Head of caudate nucleus (tissue), 42 donors: ENCODE data around the gene AK5.
"Not testable (repeated sequence)": the region's sequence is repeated elsewhere in the genome, so short reads cannot be mapped to it uniquely, and the experiment has no call there.

Experiments used
- DNase-seq, 42 donors: peaks; one replicate each; pipeline versions ENCODE4 v3.0.0 to v3.0.0-alpha.2; 2020 to 2021; ENCODE audit warnings: mixed read lengths in 7 of 42
- intact Hi-C: fragments of 100-400 bp; cut with DNase I; formaldehyde crosslinking; loops from one replicate; pipeline ENCODE4 v1.15.0; 2022

The AK5 gene

GRCh38 chr1:77468257-77468948 is 186.6 kb downstream of the AK5 start:
- intact Hi-C loops: no loop called here
- no peak for DNase-seq

DNA sequence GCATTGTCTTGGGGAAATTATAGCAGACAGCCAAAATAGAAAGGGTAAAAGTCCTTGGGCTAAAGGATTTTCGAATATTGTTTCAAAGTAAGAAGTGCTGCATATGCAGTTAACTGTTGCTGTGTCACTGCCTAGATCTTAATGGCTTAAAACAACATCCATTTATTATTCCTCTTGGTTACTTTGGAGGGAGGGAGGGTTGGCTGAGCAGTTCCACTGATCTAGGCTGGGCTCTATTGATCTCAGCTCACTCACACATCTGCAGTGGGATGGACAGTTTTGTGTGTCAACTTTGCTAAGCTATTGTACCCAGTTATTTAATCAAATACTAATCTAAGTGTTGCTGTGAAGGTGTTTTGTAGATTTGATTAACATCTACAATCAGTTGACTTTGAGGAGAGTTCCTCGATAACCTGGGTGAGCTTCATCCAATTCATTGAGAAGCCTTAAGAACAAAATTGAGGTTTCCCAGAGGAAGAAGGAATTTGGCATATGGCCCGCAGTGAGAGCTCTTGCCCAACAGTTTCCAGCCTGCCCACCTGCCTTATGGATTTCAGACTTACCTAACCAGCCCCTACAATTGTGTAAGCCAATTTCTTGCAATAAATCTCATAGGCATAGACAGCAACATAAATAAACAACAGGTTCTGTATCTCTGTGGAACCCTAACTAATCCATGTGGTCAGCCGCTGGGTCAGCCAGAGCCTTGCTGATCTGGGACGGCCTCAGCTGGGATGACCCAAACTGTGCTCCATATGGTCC is 187.3 kb downstream of the AK5 start:
- DNase-seq: no peak
- intact Hi-C loops: no loop called here

- DNase-seq: no peak
- intact Hi-C loops: no loop called here
Measured at GRCh38 chr1:77471691-77472090, 189.9 kb downstream of the AK5 start.

DNA sequence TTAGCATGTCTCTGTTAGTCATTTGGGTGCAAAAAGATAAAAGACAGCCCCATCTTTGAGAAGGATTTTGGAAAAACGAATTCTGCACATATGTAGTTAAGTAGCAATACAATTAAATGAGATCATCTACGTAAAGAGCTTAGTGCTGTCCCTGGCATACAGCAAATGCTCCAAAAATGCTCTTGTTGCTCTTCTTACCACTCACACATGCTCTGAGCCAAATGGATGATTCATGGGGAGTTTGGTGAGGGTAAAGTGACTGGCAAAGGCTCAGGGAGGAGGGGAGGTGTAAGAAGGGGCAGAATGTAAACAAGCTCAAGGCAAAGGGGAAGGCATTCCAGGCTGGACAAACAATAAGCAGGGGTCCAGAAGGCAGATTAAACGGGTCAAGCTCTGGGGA is 191.9 kb downstream of the AK5 start:
- peak in 1 of 42 donors; percentile 27 for DNase-seq

GRCh38 chr1:77475641-77476040 is 193.8 kb downstream of the AK5 start:
- no peak for DNase-seq
- intact Hi-C loops: no loop called here

More for the DNA sequence above, 191.9 kb downstream of the AK5 start:
- intact Hi-C loops: no loop called here

- intact Hi-C loops: no loop called here
- DNase-seq: no peak
Measured at GRCh38 chr1:77476475-77476874, 194.7 kb downstream of the AK5 start.

DNA sequence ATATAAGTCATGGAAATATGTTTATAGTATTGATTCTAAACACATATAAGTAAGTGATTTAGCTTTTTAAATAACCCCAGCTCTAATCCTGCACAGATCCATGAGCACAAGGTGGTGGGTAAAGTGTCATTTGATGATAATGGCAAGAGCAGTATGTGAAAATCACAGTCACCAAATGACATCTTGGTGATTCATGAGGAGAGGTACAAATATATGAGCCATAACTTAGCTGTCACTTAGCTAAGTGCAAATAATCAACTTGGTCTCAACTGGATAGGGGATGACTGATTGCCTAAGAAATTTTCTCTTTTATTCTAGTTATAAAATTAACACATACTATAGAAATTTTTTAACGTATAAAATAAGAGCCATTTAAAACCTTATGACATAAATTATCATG is 202.5 kb downstream of the AK5 start:
- intact Hi-C loops: no loop called here
- DNase-seq: no peak

DNA sequence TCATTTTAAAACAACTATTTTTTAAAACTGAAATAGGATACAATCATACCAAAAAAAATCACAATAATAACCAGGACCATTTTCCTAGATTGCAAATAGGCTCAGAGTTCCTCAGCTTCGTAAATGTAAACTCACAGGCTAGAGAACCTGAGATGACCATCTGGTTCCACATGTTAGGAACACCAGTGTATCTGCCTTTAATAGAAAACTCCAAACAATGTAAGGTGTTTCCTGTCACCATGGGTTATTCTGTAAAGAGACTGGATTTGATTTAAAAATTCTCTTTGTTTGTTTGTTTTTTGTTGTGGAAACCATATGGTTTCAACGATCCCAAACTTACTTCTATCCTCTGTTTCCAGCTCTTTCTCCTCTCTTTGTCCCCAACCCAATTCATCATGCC is 203.1 kb downstream of the AK5 start:
- DNase-seq: no peak
- intact Hi-C loops: no loop called here

DNA sequence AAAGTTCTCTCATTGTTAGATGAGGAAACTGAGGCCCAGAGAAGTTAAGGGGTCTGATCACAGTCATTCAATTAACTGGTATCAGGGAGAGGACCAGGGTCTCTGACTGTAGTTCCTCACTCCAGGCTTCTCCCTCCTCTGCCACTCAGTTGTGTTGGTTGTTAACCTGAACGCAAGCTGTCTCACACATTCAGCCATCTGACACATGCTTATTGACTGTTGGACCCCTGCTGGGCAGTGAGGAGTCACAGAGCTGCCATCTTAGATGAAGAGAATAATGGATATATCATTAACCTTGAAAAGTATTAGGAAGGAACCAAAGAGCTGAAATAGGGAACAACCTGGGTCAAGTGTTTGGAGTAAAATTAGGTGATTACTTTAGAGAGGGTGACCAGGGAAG is 205.8 kb downstream of the AK5 start:
- DNase-seq: no peak
- intact Hi-C loops: no loop called here

DNA sequence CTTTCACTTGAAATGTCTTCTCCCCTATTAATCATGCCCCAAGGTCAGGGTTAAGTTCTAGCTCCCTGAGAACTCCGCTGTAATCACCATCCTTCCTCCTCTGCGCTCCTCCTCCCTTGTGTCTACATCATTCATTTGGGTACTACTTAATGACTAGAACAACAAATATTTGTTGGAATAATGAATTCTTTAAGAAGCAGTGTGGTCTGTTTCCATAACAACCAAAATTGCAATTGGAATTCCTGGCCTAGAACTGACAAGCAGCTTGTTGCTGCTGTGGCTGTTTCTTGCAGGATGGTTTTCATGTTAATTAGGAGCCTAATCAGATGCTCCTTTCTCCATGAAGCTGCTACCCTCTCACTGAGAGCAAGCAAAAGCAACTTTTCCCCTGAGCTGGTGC is 208.1 kb downstream of the AK5 start:
- no peak for DNase-seq
- intact Hi-C loops: no loop called here

- intact Hi-C loops: no loop called here
Measured at GRCh38 chr1:77494026-77494425, 212.2 kb downstream of the AK5 start.

GRCh38 chr1:77498918-77499317 is 217.1 kb downstream of the AK5 start:
- DNase-seq: no peak
- intact Hi-C loops: no loop called here

More at GRCh38 chr1:77494026-77494425, 212.2 kb downstream of the AK5 start:
- no peak for DNase-seq

- DNase-seq: no peak
- intact Hi-C loops: no loop called here
Measured at GRCh38 chr1:77499466-77499865, 217.6 kb downstream of the AK5 start.

DNA sequence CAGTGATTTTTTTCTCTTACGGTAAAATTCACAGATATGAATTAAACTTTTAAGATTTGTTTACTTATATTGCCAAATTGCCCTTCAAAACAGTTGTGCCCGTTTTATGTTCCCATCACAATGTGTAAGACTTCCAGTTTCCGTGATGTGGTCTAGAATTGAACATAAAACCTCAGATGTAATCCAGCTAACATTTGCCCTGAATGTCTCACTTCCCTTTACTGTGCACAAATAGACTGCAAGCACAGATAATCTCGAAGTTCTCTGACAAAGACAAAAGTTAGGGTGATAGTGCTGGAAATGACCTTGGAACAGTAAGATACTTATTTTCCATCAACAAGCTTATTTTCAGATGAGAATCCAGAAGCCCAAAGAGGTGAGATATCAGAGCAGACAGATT is 223.2 kb downstream of the AK5 start:
- no peak for DNase-seq
- intact Hi-C loops: no loop called here

- DNase-seq: no peak
- intact Hi-C loops: no loop called here
Measured at GRCh38 chr1:77506771-77507170, 225.0 kb downstream of the AK5 start.

DNA sequence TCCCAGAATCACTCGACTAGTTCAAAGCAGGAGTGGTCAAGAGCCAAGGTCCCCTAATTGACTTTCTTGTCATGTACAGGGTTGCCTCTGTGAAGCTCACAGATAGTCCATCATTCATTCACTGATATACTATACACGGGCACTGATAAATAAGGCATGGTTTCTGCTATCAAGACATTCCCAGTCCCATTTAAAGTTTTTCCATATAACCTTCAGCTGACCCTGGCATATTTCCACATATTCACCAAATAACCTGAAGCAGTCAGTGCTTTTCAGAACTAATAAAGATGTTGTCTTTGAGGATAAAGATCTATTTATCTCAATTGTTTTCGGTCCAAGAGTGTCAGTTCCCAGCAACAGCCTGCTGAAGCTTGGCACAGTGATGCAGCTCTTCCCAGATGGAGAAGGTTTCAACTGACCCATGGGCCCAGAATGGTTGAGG is 227.3 kb downstream of the AK5 start:
- intact Hi-C loops: no loop called here
- peak in 9 of 42 donors; percentile 25 to 63 (median 29) for DNase-seq

- DNase-seq: no peak
- intact Hi-C loops: loop anchor here (5.0 kb wide), 1 partner anchor 113 kb away; no protein-coding TSS in a partner anchor
Measured at GRCh38 chr1:77509898-77510297, 228.1 kb downstream of the AK5 start.

DNA sequence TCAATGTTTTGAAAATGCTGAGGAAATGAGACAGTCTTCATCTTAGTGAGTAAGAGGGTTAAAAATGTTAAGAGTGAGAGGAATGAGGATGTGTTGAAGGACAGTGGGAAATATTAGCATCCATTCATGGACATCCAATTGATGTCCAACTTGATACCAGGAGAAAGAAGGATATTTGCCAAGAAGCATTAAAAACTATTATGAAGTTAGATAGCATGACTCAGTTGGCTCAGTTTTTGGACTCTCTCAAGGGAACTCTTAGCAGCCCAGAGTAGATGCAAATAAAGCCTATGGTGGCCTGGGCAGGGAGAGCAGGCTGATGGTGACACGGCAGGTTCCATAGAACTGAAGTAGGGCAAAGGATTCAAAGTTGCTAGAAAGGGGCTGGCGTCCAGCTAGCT is 229.6 kb downstream of the AK5 start:
- no peak for DNase-seq
- intact Hi-C loops: loop anchor here (5.0 kb wide), 1 partner anchor 114 kb away; no protein-coding TSS in a partner anchor

DNA sequence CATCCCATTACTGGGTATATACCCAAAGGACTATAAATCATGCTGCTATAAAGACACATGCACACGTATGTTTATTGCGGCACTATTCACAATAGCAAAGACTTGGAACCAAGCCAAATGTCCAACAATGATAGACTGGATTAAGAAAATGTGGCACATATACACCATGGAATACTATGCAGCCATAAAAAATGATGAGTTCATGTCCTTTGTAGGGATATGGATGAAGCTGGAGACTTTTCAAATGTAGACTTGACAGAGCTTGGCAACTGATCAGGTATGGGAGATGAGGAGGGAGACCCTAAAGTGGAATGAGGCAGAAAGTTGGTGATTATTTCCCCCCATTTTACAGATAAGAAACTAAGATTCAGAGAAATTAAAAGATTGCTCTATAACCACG is 230.8 kb downstream of the AK5 start:
- intact Hi-C loops: loop anchor here (5.0 kb wide), 1 partner anchor 115 kb away; no protein-coding TSS in a partner anchor
- DNase-seq: not testable (repeated sequence)
